Gastroesophageal sphincter (tissue), 3 donors: ENCODE data around the gene CPAMD8.

Experiments
- EP300 ChIP-seq: sonication (generic); formaldehyde crosslinking; IDR thresholded peaks from one replicate; pipeline ENCODE4 v1.6.1; 2017; ENCODE audit warnings: antibody characterized with exemption, mild to moderate bottlenecking
- TF ChIP-seq, protein P1 (sequence below), 4 experiments: fragments of 200-600 bp in 2 of 4; fragments of 450-650 bp in 2 of 4; sonication (generic) in 1 of 4; IDR thresholded peaks; one replicate each; pipeline ENCODE4 v1.5.1; 2017 to 2019; ENCODE audit warnings: antibody characterized with exemption in 4 of 4, mild to moderate bottlenecking in 2 of 4, moderate library complexity in 2 of 4

DNA sequence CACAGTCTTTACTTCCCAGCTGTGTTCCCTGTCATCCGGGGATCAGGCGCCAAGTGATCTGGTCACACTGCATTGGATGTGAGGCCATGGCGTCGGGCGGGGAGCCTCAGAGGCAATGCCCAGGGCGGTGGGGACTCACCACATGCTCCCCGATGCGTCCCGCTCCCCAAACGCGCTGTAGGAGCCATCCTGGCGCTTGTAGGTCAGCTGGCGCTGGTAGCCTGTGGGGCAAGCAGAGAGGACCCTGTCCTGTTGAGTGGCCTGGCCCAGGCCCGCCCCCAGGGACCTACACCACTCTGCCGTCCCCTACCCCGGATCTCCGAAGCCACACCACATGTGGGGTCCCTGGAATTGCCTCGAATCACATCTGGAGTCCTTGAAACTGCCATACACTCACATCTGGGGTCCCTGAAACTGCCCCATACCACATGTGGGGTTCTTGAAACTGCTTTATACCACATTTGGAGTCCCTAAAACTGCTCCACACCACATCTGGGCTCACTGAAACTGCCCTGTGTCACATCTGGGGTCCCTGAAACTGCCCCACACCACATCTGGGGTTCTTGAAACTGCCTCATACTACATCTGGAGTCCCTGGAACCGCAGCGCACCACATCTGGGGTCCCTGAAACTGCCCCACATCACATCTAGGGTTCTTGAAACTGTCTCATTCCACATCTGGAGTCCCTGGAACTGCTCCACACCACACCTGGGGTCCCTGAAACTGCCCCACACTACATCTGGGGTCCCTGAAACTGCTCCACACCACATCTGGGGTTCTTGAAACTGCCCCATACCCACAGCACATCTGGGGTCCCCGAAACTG, 104.6 kb downstream of the CPAMD8 start:
- TF ChIP-seq, protein P1, sequence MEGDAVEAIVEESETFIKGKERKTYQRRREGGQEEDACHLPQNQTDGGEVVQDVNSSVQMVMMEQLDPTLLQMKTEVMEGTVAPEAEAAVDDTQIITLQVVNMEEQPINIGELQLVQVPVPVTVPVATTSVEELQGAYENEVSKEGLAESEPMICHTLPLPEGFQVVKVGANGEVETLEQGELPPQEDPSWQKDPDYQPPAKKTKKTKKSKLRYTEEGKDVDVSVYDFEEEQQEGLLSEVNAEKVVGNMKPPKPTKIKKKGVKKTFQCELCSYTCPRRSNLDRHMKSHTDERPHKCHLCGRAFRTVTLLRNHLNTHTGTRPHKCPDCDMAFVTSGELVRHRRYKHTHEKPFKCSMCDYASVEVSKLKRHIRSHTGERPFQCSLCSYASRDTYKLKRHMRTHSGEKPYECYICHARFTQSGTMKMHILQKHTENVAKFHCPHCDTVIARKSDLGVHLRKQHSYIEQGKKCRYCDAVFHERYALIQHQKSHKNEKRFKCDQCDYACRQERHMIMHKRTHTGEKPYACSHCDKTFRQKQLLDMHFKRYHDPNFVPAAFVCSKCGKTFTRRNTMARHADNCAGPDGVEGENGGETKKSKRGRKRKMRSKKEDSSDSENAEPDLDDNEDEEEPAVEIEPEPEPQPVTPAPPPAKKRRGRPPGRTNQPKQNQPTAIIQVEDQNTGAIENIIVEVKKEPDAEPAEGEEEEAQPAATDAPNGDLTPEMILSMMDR (IDR thresholded peaks at IDR 0.05): no peak
- no peak for TF ChIP-seq EP300
